ENCODE data around the gene SLC16A13. TPM values are rescaled to one million over a fixed set of nuclear protein-coding genes. Genes with fewer than 3 reads are reported as not detected.

The SLC16A13 gene
- total and polyA plus RNA-seq, 2 donors (not counting 3 experiments of a cell fraction or from before 2014, with no cell fraction given): 16.8 to 24.7 TPM

DNA sequence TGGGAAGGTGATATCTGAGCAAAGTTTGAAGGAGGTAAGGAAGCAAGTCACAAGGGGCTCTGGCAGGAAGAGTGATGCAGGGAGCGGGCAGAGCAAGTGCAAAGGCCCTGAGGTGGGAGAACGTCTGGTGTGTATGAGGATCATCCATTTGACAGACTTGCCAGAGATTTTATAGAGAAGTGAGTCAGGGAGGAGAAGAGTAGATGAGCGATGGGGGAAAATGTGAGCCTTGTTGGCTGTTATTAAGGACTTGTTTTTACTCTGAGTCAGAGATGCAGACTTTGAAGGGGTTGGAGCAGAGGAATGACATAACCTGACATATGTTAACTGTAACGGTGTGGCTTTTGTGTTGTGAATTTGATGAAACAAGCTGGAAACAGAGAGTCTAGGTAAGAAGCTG is 47.8 kb downstream of the SLC16A13 start:
- H3K27ac ChIP-seq (ENCODE audit: insufficient read depth, low read depth, low read length): no peak overlapping the region
- peak; percentile 59 for DNase-seq (ENCODE audit: low read depth, low spot score)
- POLR2A ChIA-PET: no interaction called here

DNA sequence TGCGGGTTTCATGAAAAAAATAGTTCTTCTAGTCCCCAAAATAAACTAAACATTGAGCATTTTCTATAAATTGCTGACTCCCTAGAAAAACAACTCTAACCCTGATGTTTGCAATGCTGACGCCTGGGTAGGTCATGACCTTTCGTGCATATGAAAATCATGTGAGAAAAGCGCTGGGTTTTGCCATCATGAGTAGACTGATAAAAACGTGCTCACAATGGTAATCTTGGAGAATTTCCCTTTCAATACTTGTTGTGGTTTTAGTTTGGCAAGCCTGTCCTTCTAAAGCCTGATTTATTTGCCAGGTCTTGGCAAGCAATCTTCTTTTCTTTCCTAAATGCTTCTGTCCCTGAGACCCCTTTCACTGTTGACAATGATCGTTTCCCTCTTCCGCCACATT is 48.3 kb downstream of the SLC16A13 start:
- no TSS peak for BruUV-seq (replicated peaks)
- CTCF ChIA-PET: interaction anchor here (0.7 to 1.6 kb wide), 3 partner anchors 11 to 173 kb away, joined by 3 to 4 read pairs (median 4); no protein-coding TSS in a partner anchor
- Histone ChIP-seq H3K4me1 (ENCODE audit: control insufficient read depth, extremely low read depth, insufficient read depth, low read length) (peaks cover 5% of the 10 kb centered on the region), H3K9ac (replicated peaks; ENCODE audit: extremely low read depth, insufficient read depth, low read length) (no peak overlapping the region), H3K4me2 (ENCODE audit: insufficient read depth, low read length) (peak overlapping the region; percentile 47), H2AFZ (ENCODE audit: low read depth, low read length) (no peak overlapping the region), H3K27ac (ENCODE audit: insufficient read depth, low read depth, low read length) (no peak overlapping the region), H3K36me3 (ENCODE audit: control insufficient read depth in 2 of 2, extremely low read depth in 1 of 2, insufficient read depth in 2 of 2, low read length in 2 of 2) (no peaks in the 10 kb centered on the region), H3K27me3 (ENCODE audit: control insufficient read depth in 2 of 2, insufficient read depth in 2 of 2, low read length in 2 of 2) (no peaks in the 10 kb centered on the region), H3K9me3 (replicated peaks; ENCODE audit: control insufficient read depth, insufficient read depth, low read length) (no peaks in the 10 kb centered on the region), H3K79me2 (ENCODE audit: control insufficient read depth, insufficient read depth, low read length) (no peaks in the 10 kb centered on the region), H3K9me1 (replicated peaks; ENCODE audit: control insufficient read depth, extremely low read depth, insufficient read depth, low read length) (no peaks in the 10 kb centered on the region), H4K20me1 (replicated peaks; ENCODE audit: control insufficient read depth, extremely low read depth, insufficient read depth, low read length) (no peaks in the 10 kb centered on the region), H3K4me3 (replicated peaks in 1 of 3; ENCODE audit: insufficient read depth in 1 of 3, low read depth in 1 of 3, low read length in 3 of 3) (no peak overlapping the region)
- intact Hi-C loops (cut with micrococcal nuclease) (no loop called here), dilution Hi-C loops (cut with MboI; ENCODE audit: extremely low pct_ligation_motif_present, low sequenced_read_pairs) (no loop called here)
- FAIRE-seq (peak; percentile 26), DNase-seq (ENCODE audit: low read depth, low spot score) (peak; percentile 79)
- POLR2A ChIA-PET: interaction anchor here (0.6 kb wide), 1 partner anchor 46 kb away, joined by 4 read pairs; no protein-coding TSS in a partner anchor
- no peak for TF ChIP-seq GATA2 (IDR thresholded peaks at IDR 0.05; ENCODE audit: insufficient read depth, insufficient read length, low read depth, low read length)
- TF ChIP-seq, protein P1, sequence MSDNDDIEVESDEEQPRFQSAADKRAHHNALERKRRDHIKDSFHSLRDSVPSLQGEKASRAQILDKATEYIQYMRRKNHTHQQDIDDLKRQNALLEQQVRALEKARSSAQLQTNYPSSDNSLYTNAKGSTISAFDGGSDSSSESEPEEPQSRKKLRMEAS (IDR thresholded peaks at IDR 0.05; ENCODE audit: insufficient read depth, insufficient read length): no peak
- TF ChIP-seq FOS (IDR thresholded peaks at IDR 0.05; ENCODE audit: borderline replicate concordance, insufficient read depth, low read length): no peak
- TF ChIP-seq POLR2AphosphoS5 (IDR thresholded peaks at IDR 0.05; ENCODE audit: insufficient read depth, low read depth, low read length): no peak
- no peak for TF ChIP-seq EZH2 (IDR thresholded peaks at IDR 0.05; ENCODE audit: borderline replicate concordance, low read depth, low read length, severe bottlenecking)
- TF ChIP-seq, protein P2, sequence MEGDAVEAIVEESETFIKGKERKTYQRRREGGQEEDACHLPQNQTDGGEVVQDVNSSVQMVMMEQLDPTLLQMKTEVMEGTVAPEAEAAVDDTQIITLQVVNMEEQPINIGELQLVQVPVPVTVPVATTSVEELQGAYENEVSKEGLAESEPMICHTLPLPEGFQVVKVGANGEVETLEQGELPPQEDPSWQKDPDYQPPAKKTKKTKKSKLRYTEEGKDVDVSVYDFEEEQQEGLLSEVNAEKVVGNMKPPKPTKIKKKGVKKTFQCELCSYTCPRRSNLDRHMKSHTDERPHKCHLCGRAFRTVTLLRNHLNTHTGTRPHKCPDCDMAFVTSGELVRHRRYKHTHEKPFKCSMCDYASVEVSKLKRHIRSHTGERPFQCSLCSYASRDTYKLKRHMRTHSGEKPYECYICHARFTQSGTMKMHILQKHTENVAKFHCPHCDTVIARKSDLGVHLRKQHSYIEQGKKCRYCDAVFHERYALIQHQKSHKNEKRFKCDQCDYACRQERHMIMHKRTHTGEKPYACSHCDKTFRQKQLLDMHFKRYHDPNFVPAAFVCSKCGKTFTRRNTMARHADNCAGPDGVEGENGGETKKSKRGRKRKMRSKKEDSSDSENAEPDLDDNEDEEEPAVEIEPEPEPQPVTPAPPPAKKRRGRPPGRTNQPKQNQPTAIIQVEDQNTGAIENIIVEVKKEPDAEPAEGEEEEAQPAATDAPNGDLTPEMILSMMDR (IDR thresholded peaks at IDR 0.05; ENCODE audit: extremely low read depth in 1 of 2, insufficient read depth in 1 of 2, low read depth in 1 of 2, low read length in 2 of 2): no peak
- TF ChIP-seq POLR2A (IDR thresholded peaks at IDR 0.05; ENCODE audit: low read depth, low read length): no peak
- TF ChIP-seq MYC (IDR thresholded peaks at IDR 0.05; ENCODE audit: low read depth, low read length): no peak

More for the DNA sequence above, 47.8 kb downstream of the SLC16A13 start:
- no peaks in the 10 kb centered on the region for H4K20me1 ChIP-seq (replicated peaks; ENCODE audit: control insufficient read depth, extremely low read depth, insufficient read depth, low read length)
- no peak overlapping the region for H2AFZ ChIP-seq (ENCODE audit: low read depth, low read length)
- no peak overlapping the region for H3K9ac ChIP-seq (replicated peaks; ENCODE audit: extremely low read depth, insufficient read depth, low read length)
- H3K9me1 ChIP-seq (replicated peaks; ENCODE audit: control insufficient read depth, extremely low read depth, insufficient read depth, low read length): no peaks in the 10 kb centered on the region
- BruUV-seq (replicated peaks): no TSS peak
- H3K27me3 ChIP-seq (ENCODE audit: control insufficient read depth in 2 of 2, insufficient read depth in 2 of 2, low read length in 2 of 2): no peaks in the 10 kb centered on the region
- H3K36me3 ChIP-seq (ENCODE audit: control insufficient read depth in 2 of 2, extremely low read depth in 1 of 2, insufficient read depth in 2 of 2, low read length in 2 of 2): no peaks in the 10 kb centered on the region
- no peak for TF ChIP-seq FOS (IDR thresholded peaks at IDR 0.05; ENCODE audit: borderline replicate concordance, insufficient read depth, low read length)
- TF ChIP-seq POLR2AphosphoS5 (IDR thresholded peaks at IDR 0.05; ENCODE audit: insufficient read depth, low read depth, low read length): no peak
- TF ChIP-seq JUN (IDR thresholded peaks at IDR 0.05; ENCODE audit: borderline replicate concordance, insufficient read depth, insufficient read length, low read depth): no peak
- no peak for FAIRE-seq
- intact Hi-C loops (cut with micrococcal nuclease): no loop called here
- CTCF ChIA-PET: interaction anchor here (1.2 to 1.6 kb wide), 2 partner anchors 10 to 31 kb away, joined by 4 read pairs; no protein-coding TSS in a partner anchor
- H3K4me1 ChIP-seq (ENCODE audit: control insufficient read depth, extremely low read depth, insufficient read depth, low read length): peaks cover 5% of the 10 kb centered on the region
- H3K4me3 ChIP-seq (replicated peaks in 1 of 3; ENCODE audit: insufficient read depth in 1 of 3, low read depth in 1 of 3, low read length in 3 of 3): no peak overlapping the region
- H3K9me3 ChIP-seq (replicated peaks; ENCODE audit: control insufficient read depth, insufficient read depth, low read length): no peaks in the 10 kb centered on the region
- no peak overlapping the region for H3K4me2 ChIP-seq (ENCODE audit: insufficient read depth, low read length)
- no peaks in the 10 kb centered on the region for H3K79me2 ChIP-seq (ENCODE audit: control insufficient read depth, insufficient read depth, low read length)
- dilution Hi-C loops (cut with MboI; ENCODE audit: extremely low pct_ligation_motif_present, low sequenced_read_pairs): no loop called here
